ENCODE data around the gene PITPNC1.

Gene PITPNC1

GRCh38 chr17:67655478-67656148 lies 278.5 kb downstream of the PITPNC1 start:
- Histone ChIP-seq H3K36me3 (ENCODE audit: insufficient read depth, insufficient read length, low read length) (no peaks in the 10 kb centered on the region), H3K4me3 (ENCODE audit: insufficient read length, low read depth) (no peak overlapping the region)
- no peak for DNase-seq (ENCODE audit: low read depth, low spot score)

GRCh38 chr17:67656494-67657203 lies 279.6 kb downstream of the PITPNC1 start:
- DNase-seq (ENCODE audit: low read depth, low spot score) = no peak
- Histone ChIP-seq H3K9ac (ENCODE audit: insufficient read length, low read depth) (no peak overlapping the region), H3K4me3 (ENCODE audit: insufficient read length, low read depth) (no peak overlapping the region), H3K9me3 (ENCODE audit: insufficient read depth, low read length) (peaks cover 22% of the 10 kb centered on the region), H3K36me3 (ENCODE audit: insufficient read depth, insufficient read length, low read length) (no peaks in the 10 kb centered on the region), H3K4me1 (ENCODE audit: insufficient read depth, insufficient read length) (no peaks in the 10 kb centered on the region), H3K27me3 (ENCODE audit: insufficient read depth, insufficient read length) (no peaks in the 10 kb centered on the region)
- TF ChIP-seq SUZ12 (IDR thresholded peaks at IDR 0.05; ENCODE audit: extremely low read depth, insufficient read depth, insufficient read length) (no peak), YY1 (IDR thresholded peaks at IDR 0.05; ENCODE audit: insufficient read depth, insufficient read length) (no peak), ZNF274 (IDR thresholded peaks at IDR 0.05; ENCODE audit: low read depth, low read length) (no peak)

More at GRCh38 chr17:67655478-67656148, 278.5 kb downstream of the PITPNC1 start:
- H3K9me3 ChIP-seq (ENCODE audit: insufficient read depth, low read length) = peaks cover 22% of the 10 kb centered on the region
- H3K27me3 ChIP-seq (ENCODE audit: insufficient read depth, insufficient read length) = no peaks in the 10 kb centered on the region
- no peak overlapping the region for H3K9ac ChIP-seq (ENCODE audit: insufficient read length, low read depth)
- no peak for TF ChIP-seq SUZ12 (IDR thresholded peaks at IDR 0.05; ENCODE audit: extremely low read depth, insufficient read depth, insufficient read length)
- TF ChIP-seq ZNF274 (IDR thresholded peaks at IDR 0.05; ENCODE audit: low read depth, low read length) = no peak
- TF ChIP-seq YY1 (IDR thresholded peaks at IDR 0.05; ENCODE audit: insufficient read depth, insufficient read length) = no peak
- peaks cover 1% of the 10 kb centered on the region for H3K4me1 ChIP-seq (ENCODE audit: insufficient read depth, insufficient read length)

GRCh38 chr17:67657596-67657995 lies 280.5 kb downstream of the PITPNC1 start:
- H3K4me1 ChIP-seq (ENCODE audit: insufficient read depth, insufficient read length) = no peaks in the 10 kb centered on the region
- H3K9ac ChIP-seq (ENCODE audit: insufficient read length, low read depth) = no peak overlapping the region
- TF ChIP-seq ZNF274 (IDR thresholded peaks at IDR 0.05; ENCODE audit: low read depth, low read length) (no peak), SUZ12 (IDR thresholded peaks at IDR 0.05; ENCODE audit: extremely low read depth, insufficient read depth, insufficient read length) (no peak), YY1 (IDR thresholded peaks at IDR 0.05; ENCODE audit: insufficient read depth, insufficient read length) (no peak)
- H3K27me3 ChIP-seq (ENCODE audit: insufficient read depth, insufficient read length) = no peaks in the 10 kb centered on the region
- no peak overlapping the region for H3K4me3 ChIP-seq (ENCODE audit: insufficient read length, low read depth)
- DNase-seq (ENCODE audit: low read depth, low spot score) = no peak
- no peaks in the 10 kb centered on the region for H3K36me3 ChIP-seq (ENCODE audit: insufficient read depth, insufficient read length, low read length)
- H3K9me3 ChIP-seq (ENCODE audit: insufficient read depth, low read length) = peaks cover 22% of the 10 kb centered on the region

GRCh38 chr17:67658265-67658664 lies 281.2 kb downstream of the PITPNC1 start:
- no peak for DNase-seq (ENCODE audit: low read depth, low spot score)
- Histone ChIP-seq H3K4me1 (ENCODE audit: insufficient read depth, insufficient read length) (no peaks in the 10 kb centered on the region), H3K9me3 (ENCODE audit: insufficient read depth, low read length) (peaks cover 22% of the 10 kb centered on the region), H3K36me3 (ENCODE audit: insufficient read depth, insufficient read length, low read length) (no peaks in the 10 kb centered on the region), H3K4me3 (ENCODE audit: insufficient read length, low read depth) (no peak overlapping the region), H3K9ac (ENCODE audit: insufficient read length, low read depth) (no peak overlapping the region), H3K27me3 (ENCODE audit: insufficient read depth, insufficient read length) (no peaks in the 10 kb centered on the region)
- TF ChIP-seq YY1 (IDR thresholded peaks at IDR 0.05; ENCODE audit: insufficient read depth, insufficient read length) (no peak), SUZ12 (IDR thresholded peaks at IDR 0.05; ENCODE audit: extremely low read depth, insufficient read depth, insufficient read length) (no peak), ZNF274 (IDR thresholded peaks at IDR 0.05; ENCODE audit: low read depth, low read length) (no peak)

GRCh38 chr17:67659028-67659427 lies 281.9 kb downstream of the PITPNC1 start:
- no peak overlapping the region for H3K4me3 ChIP-seq (ENCODE audit: insufficient read length, low read depth)
- no peak for DNase-seq (ENCODE audit: low read depth, low spot score)
- no peaks in the 10 kb centered on the region for H3K27me3 ChIP-seq (ENCODE audit: insufficient read depth, insufficient read length)
- H3K9ac ChIP-seq (ENCODE audit: insufficient read length, low read depth) = no peak overlapping the region
- H3K9me3 ChIP-seq (ENCODE audit: insufficient read depth, low read length) = peaks cover 22% of the 10 kb centered on the region
- H3K4me1 ChIP-seq (ENCODE audit: insufficient read depth, insufficient read length) = no peaks in the 10 kb centered on the region
- TF ChIP-seq ZNF274 (IDR thresholded peaks at IDR 0.05; ENCODE audit: low read depth, low read length) (no peak), SUZ12 (IDR thresholded peaks at IDR 0.05; ENCODE audit: extremely low read depth, insufficient read depth, insufficient read length) (no peak), YY1 (IDR thresholded peaks at IDR 0.05; ENCODE audit: insufficient read depth, insufficient read length) (no peak)
- H3K36me3 ChIP-seq (ENCODE audit: insufficient read depth, insufficient read length, low read length) = no peaks in the 10 kb centered on the region

GRCh38 chr17:67662712-67663111 lies 285.6 kb downstream of the PITPNC1 start:
- no peak for DNase-seq (ENCODE audit: low read depth, low spot score)
- Histone ChIP-seq H3K27me3 (ENCODE audit: insufficient read depth, insufficient read length) (no peaks in the 10 kb centered on the region), H3K9me3 (ENCODE audit: insufficient read depth, low read length) (peaks cover 16% of the 10 kb centered on the region), H3K9ac (ENCODE audit: insufficient read length, low read depth) (no peak overlapping the region), H3K36me3 (ENCODE audit: insufficient read depth, insufficient read length, low read length) (no peaks in the 10 kb centered on the region), H3K4me3 (ENCODE audit: insufficient read length, low read depth) (no peak overlapping the region), H3K4me1 (ENCODE audit: insufficient read depth, insufficient read length) (no peaks in the 10 kb centered on the region)
- no peak for TF ChIP-seq ZNF274 (IDR thresholded peaks at IDR 0.05; ENCODE audit: low read depth, low read length)

GRCh38 chr17:67663457-67663856 lies 286.4 kb downstream of the PITPNC1 start:
- Histone ChIP-seq H3K9ac (ENCODE audit: insufficient read length, low read depth) (no peak overlapping the region), H3K9me3 (ENCODE audit: insufficient read depth, low read length) (peaks cover 8% of the 10 kb centered on the region), H3K4me3 (ENCODE audit: insufficient read length, low read depth) (no peak overlapping the region), H3K27me3 (ENCODE audit: insufficient read depth, insufficient read length) (no peaks in the 10 kb centered on the region), H3K4me1 (ENCODE audit: insufficient read depth, insufficient read length) (no peaks in the 10 kb centered on the region), H3K36me3 (ENCODE audit: insufficient read depth, insufficient read length, low read length) (no peaks in the 10 kb centered on the region)
- DNase-seq (ENCODE audit: low read depth, low spot score) = no peak
- no peak for TF ChIP-seq YY1 (IDR thresholded peaks at IDR 0.05; ENCODE audit: insufficient read depth, insufficient read length)
- no peak for TF ChIP-seq ZNF274 (IDR thresholded peaks at IDR 0.05; ENCODE audit: low read depth, low read length)
- TF ChIP-seq SUZ12 (IDR thresholded peaks at IDR 0.05; ENCODE audit: extremely low read depth, insufficient read depth, insufficient read length) = no peak
